H1 (cell line): ENCODE results near the gene HOMER3. TPM values are rescaled to one million over a fixed set of nuclear protein-coding genes. Genes with fewer than 3 reads are reported as not detected.

Experiments used
- GABPA ChIP-seq: IDR thresholded peaks from 2 replicates; pipeline ENCODE4 v1.6.1; 2011; ENCODE audit warnings: mild to moderate bottlenecking, low read length, moderate library complexity, borderline replicate concordance; ENCODE audit not compliant: insufficient read depth
- PHF8 ChIP-seq: fragments of 200-600 bp; sonication (generic); conservative IDR thresholded peaks from 2 replicates; pipeline ENCODE4 v1.7.1; 2012; ENCODE audit warnings: low read depth, mild to moderate bottlenecking, inconsistent platforms, low read length, moderate library complexity
- polyA plus RNA-seq, 7 experiments: library from polyadenylated mRNA; depleted of rRNA in 3 of 7; stranded (reverse) in 5 of 7; unstranded in 2 of 7; fragments of >200 nt in 5 of 7; fragments of 200-250 nt in 2 of 7; gene quantifications; 1 replicate in 5 of 7; 2 replicates in 1 of 7; 4 replicates in 1 of 7; pipeline versions ENCODE4 v1.2.1 to v1.2.3, GENCODE V29; 2011 to 2013; ENCODE audit warnings: missing spikeins in 2 of 7, mixed read lengths in 2 of 7
- total RNA-seq: library from RNA; stranded (reverse); fragmentation: NEBNext Ultra II Directional; extraction: Animal tissue kit (Norgen Biotek cat#: 25700); gene quantifications from 2 replicates; pipeline ENCODE4 v1.2.1, GENCODE V29; 2021

HOMER3 gene
- total and polyA plus RNA-seq, 2 of the 8 experiments (the other 6 are each of a cell fraction or from before 2014, with no cell fraction given): 28.3 to 41.6 TPM

DNA sequence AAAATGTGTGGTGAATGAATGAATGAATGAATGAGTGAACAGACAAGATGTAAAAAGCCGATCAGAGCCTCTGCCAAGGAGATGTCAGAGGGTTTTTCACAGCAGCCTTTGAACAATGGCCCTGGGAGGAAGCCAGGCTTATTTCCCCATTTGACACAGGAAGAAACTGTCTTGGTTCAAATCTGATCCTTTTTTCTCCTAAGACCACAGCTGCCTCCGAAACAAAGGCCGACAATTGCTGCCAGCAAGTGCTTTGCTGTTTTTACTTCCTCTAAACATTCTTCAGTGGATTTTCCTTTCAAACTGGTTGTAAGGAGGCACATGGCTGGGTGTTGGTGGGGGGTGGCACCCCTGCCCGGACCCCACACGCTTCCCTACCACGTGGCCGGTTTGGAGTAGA lies 44.2 kb upstream of the HOMER3 start (continued):
- TF ChIP-seq PHF8 (no peak), GABPA (no peak)
- TF ChIP-seq, all 59 proteins: peak for 0
